Kidney tubule cell (primary cell): ENCODE data around the gene RFX3.

Source experiments
- DNase-seq: peaks from one replicate; pipeline ENCODE4 v3.0.0-alpha.2; 2018; ENCODE audit warnings: low spot score

RFX3 gene

DNA sequence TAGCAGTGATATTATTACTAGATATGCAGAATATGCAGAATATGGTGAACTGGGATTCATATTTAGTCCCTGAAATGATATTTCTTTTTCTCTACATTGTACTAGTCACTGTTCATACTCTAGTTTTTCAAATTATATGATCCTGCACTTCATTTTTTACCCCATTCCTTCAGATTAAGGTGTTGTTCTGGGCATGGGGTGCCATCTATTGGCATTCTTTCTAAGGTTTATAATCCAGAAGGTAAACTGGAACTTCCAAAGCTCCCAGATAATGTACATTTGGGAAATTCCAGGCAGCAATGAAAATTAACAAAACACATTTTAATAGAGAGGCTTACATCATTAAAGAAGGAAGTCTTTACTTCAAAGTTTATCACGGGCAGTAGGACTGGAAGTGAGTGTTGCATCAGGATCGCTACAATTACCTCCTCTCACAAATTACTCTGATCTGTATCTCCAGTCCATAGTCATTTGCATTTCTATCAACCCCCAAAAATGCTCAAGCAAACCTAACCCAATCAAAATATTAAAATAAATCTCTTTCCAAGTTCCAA lies 12.5 kb downstream of the RFX3 start:
- DNase-seq, result no peak

DNA sequence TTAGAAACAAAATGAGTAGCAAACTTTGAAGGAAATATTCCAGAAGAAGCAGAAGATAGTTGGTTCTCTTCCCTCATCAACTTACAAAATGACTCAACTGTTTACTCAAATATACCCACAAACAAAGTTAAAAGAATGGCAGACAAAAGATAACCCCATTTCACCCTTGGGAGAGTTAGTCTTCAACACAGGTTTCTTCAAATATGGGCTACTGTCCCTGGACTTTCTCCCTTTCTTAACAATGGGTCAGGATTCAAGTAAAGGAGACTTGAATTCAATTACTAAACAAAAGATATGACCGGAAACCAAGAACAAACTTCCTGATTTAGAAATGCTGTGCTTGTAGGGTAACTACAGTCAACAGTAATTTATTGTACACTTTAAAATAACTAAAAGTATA lies 14.2 kb downstream of the RFX3 start:
- DNase-seq, result no peak

DNA sequence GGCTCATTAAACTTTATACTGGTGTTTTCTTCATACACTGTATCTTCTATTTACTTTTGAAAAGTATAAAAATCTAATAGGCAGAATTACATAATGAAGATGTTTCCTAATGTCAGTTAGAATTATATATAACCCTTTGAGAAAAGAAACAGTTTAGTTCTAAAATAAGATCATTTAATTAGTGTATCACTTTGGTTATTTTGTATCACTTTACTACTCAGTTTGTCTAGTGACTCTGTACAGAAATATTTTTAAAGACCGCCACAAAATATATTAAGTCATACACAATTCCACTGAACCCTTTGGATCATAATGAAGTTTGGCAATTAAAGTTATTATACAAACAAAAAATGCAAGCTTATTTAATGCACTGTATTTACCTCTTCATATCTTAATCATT lies 15.0 kb downstream of the RFX3 start:
- no peak for DNase-seq

DNA sequence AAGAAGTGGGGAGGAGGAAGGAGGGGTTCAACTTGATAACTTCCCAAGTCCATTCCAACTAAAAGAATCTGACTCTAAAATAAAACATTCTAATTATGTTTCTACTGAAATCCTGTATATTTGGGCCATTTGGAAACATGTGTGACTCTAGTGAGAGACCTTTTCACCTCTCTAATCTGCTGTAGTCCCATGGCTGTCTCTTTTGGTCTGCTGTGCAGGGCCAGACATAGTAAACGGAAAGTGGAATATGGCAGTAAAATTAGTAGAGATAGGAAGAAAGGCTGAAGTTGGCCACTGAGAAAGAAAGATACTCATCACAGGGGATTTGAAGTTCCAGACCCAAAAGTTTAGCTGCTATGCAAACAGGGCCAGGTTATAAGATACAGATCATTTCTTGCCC lies 15.9 kb downstream of the RFX3 start:
- no peak for DNase-seq

DNA sequence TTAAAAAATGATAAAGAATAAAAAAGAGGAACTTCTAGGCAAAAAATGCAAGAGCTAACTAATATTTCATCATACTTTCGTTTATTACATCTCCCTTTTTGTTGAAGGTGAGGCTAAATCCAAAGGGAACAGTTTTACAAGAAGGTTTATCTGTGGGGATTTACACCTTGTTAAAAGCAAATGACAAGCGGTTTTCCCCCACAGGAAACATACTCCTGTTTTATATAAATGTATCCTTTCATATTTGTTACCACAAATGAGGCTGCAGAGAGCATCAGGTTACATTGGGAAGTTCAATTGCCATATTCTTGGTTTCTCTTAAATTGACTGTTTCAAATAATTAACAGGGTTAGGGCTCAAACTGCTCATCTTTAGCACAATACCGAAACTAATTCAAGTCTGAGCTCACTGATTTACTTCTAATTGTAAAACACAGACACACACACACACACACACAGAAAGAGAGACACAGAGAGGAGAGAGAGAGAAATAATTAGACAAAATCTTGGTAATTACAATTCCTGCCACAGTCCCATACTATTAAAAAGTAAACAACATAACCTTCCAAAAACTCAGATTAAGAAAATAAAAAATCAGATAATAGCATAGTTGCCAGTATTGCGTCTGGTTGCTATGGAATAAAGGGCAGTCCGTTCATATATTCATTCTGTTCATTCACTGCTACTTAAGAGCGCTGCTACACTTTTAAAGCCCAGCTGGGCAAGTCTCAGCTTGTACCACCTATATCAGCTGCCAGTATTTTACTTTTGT lies 17.1 kb downstream of the RFX3 start:
- peak; percentile 5 for DNase-seq

DNA sequence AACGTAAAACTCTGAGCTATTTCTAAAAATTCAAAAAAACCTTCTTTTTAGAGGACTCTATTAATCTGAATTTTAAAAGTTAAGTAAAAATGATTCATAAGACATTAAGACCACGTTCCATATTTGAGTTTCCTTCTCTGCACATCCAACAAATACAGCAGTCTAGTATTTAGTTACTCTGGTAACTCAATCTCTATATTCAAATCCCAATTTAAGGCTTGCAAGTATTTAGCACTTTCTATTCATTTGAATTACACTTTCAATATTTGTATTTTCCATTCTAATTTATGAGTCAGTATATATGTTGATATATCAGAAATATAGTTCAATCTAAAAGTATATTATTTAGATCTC lies 17.7 kb downstream of the RFX3 start:
- DNase-seq, result no peak

DNA sequence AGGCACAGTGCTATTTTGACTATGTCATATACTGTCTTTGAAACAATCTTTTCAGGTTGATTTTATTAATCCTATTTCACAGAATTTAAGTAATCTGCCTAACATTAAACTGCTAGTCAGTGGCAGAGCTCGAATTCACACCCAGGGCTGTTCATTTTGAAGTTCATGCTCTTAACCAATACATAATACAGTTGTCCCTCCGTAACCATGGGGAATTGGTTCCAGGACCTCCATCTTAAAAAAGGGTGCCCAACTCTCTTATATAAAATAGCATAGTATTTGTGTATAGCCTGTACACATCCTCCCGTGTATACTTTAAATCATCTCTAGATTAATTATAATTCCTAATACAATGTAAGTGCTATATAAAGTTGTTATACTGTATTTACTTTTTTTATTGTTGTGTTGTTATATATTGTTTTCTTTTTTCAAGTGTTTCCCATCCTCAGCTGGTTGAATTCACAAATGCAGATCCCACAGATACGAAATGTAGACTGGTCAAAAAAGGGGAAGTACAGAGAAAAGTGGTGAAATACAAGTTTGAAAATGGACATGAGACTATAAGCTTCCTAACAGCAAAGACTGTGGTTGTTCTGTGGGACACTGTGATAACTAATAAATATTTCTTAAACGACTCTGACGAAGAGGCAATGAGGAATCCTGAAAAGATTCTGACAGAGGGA lies 18.3 kb downstream of the RFX3 start:
- DNase-seq, result no peak

DNA sequence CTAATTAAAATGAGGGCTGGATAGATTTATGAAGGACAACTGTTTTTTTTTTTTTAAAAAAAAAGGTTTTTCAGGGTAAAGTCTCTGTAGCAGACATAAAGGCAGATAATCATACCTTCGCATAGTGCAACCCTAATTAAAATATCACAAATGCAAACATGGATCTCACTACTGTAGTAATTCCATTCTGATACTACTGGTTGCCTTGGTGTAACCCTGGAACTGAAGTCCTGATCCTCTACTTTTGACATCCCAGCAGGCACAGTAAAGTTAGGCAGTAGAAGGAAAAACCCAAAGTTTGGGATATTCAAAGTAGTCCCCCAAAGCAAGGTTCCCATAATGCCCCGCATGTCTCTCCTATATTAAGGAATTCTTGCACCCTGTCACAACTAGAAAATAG lies 19.6 kb downstream of the RFX3 start:
- no peak for DNase-seq

DNA sequence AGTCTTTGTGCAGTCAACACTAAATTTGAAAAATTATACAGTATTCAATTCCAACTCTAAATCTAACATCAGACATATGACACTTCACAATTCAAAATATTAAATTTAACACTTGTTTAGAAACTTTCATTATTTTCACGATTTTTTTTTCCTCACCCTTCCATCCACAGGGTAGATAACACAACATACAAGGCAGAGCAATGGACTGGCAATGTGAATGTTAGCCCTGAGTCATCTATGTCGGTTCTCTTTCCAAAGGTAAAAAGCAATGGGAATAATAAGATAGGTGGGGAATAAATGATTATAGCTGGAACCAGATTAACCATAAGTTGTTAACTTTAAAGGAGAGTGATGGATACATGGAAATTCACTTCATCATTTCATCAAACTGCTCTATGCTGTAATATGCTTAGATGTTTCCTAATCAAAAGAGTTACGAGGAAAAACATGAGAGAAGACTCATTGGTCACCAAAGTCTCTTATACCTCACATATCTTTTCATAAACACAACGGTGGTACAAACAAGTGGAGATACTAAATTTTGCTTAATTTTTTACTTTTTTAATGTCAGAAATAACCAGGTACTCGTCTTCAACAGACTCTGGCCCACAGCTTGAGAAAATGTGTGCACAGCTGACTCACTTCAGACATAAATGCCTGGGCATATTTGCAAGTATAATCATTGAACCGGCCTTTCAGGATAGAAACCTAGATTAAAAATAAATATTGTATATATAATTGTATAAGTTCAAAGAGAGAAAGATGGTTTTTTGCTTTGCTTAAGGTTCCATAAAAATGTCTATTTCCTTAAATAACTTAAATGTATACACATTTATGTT lies 23.0 kb downstream of the RFX3 start:
- DNase-seq, result peak; percentile 43

DNA sequence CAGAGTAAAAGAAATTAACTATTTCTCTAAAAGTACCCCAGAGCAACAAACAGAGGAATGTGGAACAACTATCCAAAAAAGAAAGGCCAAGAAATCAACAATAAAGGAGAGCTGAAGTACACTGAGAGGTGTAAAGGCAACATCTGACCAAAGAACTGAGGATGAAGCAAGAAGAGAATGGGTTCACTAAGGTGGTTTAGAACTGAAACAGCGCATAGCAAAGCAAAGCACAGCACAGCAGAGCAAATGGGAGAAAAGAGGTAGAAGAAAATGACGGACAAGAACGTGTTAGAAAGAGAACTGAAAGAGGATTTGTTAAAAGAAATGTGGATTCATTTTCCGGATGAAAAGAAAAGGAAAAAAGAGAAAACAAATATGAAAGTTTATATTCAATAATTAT lies 25.8 kb downstream of the RFX3 start:
- DNase-seq, result no peak

DNA sequence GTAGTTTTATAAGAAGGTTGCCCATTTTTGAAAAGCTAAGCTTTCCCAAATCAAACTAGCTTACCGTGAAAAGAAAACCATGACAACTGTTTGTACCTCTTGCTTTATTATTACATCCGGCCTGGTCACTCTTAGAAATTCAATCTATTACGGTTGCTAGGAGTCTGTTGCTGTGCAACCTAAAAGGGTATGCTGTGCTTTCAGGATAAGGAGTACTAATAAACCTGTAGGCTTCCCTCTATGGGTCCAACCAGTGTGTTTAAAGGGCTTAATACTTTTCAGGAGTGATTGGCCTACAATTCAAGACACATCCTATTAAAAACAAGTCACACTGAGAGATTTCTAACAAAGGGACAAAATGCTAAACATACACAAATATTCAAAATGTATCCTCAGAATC lies 27.1 kb downstream of the RFX3 start:
- DNase-seq, result peak; percentile 32

DNA sequence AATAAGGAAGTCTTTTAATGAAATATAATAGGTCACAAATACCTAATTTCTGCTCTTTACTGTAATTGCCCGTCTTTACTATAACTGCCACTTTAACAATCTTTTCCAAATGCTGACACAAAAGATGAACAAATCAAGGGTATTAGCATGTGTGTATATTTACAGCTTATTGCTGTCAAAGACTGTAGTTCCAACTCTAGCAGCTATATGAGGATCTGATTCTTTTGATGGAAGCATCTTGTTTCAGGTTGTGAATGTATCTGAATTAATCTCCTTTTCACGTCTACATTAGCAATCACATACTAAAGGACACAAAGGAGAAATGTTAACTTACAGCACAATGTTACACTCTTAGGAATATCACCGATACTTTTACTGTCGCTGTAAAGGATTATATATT lies 27.9 kb downstream of the RFX3 start:
- no peak for DNase-seq

DNA sequence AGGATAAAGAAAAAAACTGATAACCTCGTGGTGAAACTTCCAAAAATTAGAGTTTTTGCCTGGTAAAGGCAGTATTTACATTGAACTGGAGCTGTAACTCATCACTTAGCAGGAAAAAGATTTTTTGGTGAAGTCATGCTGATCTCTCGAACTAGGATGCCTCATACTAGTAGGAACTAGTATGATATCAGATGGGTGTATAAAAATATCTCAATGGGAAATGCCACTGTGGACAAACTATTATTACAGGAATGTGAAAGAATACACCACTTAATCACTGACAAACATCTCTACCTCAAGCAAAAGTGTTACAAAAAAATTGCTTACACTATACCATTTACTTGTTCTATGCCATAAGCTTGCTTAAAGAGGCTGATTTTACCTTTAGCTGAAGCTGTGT lies 28.4 kb downstream of the RFX3 start:
- no peak for DNase-seq

DNA sequence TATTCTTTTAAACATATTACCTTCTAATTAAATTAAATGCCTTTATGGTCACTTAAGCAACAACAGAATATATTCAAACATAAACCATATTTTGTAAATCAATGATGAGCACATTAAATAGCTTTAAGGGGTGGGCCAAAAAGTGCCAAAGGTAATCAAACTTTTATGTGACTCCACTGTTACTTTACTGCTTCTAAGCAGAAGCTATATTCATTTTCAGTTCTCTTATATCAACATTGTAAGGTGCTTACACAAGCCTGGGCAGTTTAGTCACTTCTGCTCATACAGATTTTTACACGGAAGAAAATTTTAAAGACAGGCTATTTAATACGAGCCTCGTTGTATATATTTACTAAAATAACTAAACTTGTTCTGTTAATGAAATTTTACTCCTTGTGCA lies 29.9 kb downstream of the RFX3 start:
- DNase-seq, result no peak

DNA sequence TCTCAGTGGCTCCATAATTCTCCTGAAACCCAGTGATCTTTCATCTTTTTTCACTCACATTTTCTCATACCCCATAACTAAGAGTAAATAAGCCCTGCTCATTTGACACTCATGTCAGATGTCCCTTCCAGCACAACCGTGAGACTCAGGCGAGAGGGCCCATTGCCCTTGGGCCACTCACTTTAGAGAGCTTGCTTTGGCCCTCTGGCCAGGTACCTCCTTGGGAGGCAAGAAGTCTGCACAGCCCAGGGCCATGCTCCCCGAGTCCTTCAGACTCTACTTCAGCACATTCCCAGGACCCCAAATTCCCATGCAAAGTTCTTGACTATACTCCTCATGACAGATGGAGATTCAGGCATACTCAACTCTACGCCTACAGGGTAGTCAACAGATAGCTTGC lies 33.6 kb downstream of the RFX3 start:
- no peak for DNase-seq

DNA sequence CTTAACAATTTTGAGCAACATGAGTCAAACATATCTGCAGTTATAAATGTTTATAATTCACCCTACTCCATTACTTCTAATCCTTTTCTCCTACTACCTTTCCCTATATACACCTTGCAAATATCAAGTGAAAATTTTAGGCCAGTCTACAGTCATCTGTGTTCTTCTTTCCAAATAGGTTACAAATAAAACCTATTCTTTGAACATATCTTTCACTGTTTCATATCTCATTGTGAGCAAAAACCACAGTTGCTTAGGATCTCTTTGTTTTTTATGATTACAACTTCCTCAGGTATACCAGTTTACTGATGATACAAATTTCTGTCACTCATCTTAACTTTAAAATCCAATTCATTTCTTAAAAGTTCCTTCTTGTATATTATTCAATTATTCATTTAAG lies 34.4 kb downstream of the RFX3 start:
- DNase-seq, result no peak

DNA sequence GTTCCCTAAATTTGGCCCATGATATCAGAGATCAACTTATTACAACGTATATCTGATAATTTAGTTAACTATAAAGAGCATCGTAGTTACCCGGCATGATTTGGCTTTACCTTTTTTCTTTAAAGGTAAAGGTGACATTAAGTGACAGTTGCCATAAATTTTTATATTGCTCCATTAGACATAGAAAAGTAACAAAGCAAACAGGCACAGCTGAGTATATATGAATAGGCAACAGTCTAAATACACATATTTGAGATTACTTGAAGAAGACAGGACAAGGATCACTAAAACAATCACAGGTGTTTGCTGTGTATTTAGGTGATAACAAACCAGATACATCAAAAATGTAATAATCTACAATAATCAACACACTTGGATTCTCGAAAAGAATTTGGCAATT lies 34.8 kb downstream of the RFX3 start:
- no peak for DNase-seq

DNA sequence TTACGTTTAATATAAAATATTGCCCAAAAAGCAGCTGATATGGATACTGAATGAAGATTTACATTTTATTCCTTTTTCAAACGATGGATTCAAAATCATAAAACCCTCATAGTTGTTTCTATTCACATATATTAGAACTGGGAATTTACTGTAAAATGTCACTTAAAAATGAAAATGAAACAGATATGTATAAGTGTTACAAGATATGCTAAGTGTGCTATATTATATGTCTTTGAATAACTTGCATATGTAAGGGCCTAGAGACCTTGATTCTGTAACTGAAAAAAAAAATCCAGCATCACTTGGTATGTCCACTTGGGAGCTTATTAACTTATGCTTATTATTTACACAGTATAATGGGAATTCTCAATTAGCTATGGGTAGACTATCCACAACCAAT lies 43.2 kb downstream of the RFX3 start:
- DNase-seq, result no peak

DNA sequence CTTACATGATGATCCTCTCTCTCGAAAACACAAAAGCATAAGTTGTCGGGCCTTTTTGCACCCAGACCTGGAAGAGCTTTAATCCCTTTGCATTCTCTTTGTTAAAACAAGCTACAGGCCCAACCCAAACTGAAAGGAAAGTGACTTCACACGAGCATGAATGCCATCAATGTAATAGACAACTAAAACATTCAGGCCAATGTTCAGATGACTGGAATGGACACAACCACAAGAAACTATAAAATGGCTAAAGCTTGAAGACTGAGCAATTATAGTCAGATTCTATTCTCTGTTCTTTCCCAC lies 45.5 kb downstream of the RFX3 start:
- DNase-seq, result no peak

DNA sequence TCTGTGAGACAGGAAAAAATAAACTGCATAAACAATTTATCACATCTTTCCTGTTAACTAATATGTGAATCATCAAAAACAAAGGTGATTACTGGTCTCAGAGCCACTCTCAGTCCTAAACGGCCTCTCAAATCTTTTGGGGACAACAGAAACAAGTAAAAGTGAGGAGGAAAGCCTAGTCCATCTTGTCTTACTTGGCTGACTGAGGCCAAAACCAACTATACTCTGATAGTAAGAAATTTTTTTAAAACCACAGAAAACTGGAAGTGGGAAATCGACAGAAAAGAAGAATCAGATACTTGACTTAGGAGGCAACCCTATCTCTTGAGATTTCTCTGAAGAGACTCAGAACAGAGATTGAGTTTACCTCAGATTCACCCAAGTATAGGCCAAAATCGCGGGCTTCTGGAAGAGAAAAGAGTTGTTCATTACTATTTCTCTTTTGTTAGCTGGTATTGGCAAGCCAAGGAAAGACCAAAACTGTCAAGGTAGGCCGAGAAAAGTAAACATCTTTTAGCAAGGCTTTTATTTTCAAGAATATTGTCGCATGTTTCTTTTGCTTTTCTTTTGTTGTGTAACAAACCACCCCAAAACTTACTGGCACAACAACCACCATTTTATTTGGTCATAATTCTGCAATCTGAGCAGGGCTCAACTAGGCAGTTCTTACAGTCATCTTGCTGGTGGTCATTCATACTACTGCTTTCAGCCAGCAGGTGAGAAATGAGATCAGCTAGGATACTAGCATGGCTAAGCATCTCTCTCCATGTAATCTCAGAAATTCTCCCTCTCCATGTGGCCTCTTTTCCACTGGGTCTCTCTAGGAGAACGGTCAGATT lies 46.1 kb downstream of the RFX3 start:
- DNase-seq, result no peak

DNA sequence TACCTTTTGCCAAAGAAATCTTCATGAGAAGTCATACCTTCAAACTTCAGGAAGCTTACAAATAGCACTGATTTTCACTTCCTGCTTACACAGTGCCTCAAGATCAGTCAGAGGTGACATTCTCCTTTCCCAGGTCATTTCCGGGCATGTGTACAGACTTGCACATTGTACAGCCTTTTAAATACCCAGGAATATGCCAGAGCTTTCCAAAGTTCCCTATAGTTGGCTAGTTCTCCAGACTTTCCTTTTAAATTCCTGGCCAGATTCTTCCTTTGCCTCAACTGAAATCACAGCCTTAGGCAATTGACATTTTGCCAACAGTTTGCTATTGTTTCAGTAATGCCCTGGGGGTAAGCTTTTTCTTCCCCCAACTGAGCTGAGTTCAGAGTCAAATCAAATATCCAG lies 47.2 kb downstream of the RFX3 start:
- DNase-seq, result peak; percentile 82

DNA sequence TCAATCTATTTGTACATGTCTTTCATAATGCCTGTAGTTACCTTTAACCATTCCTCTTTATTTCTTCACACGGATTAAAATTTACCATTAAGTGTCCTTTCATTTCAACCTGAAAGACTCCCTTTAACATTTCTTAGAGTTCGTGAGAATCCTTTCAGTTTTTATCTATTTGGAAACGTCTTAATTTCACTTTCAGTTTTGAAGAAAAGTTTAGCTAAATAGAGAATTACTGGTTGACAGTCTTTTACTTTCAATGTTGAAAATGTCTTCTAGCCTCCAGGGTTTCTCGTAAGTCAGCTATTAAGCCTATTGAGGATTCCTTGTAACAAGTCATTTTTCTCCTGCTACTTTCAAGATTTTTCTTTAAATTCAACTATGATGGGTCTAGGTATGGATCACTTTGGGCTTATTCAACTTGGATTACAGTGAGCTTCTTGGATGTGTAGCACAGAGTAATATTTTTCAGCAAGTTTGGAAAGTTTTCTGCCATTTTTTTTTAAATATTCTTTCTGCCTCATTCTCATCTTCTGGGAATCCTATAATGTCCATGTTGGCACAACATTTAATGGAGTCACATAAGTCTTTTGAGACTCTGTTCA lies 48.5 kb downstream of the RFX3 start:
- DNase-seq, result no peak
